K562 treated with DMSO at 1 percent for 24 hours (cell line): ENCODE results near the gene WBP2NL. TPM values are rescaled to one million over a fixed set of nuclear protein-coding genes. Genes with fewer than 3 reads are reported as not detected.

ENCODE experiments used
- total RNA-seq: library from RNA; unstranded; fragments of 300-600 nt; gene quantifications from 2 replicates; pipeline ENCODE4 v1.2.3, GENCODE V29; 2022; ENCODE audit warnings: low read depth; ENCODE audit not compliant: insufficient read depth

Gene WBP2NL, protein sequence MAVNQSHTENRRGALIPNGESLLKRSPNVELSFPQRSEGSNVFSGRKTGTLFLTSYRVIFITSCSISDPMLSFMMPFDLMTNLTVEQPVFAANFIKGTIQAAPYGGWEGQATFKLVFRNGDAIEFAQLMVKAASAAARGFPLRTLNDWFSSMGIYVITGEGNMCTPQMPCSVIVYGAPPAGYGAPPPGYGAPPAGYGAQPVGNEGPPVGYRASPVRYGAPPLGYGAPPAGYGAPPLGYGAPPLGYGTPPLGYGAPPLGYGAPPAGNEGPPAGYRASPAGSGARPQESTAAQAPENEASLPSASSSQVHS
- total RNA-seq = not detected in 2 replicates

DNA sequence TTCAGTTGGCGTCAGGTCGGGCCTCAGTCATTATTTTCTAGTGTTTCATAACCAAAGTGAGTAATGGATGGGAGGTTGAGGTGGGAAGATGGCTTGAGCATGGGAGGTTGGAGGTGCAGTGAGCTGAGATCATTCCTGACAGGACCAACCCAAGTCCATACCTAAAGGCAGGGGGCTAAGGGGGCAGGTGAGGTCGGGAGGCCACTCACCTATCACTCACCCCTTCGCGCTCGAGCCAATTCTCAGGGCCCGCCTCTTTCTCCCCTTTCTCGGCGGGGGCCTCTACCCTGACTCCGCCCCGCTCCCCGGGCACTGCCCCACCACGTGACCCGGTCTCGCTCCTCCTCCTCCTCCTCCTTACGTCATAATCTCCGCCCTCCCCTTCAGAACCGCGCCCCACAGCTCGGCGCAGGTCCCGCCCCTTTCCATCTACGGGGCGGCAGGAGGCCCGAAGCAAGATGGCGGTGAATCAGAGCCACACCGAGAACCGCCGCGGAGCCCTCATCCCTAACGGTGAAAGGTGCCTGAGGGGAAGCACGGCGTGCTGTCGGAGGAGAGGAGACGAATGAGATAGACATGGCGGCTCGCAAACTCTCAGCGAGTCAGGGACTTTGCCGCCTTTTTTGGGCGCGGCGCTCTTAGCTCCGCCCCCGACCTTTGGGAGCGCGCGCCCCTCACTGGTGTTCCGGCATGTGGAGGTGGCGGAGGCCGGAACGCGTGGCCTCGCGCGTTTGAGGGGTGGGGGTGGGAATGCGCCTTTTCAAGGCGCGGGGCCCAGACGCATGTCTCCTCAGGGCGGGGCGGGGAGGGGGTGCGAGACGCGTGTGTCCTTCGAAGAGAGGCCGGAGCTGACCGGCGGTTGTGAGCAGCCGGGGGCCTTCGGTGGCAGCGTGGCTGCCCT lies at the start of gene WBP2NL:
Gene WBP2NL (plus strand): TSS at position 428 of the 901 bp plus-strand sequence. CDS start 31 bp downstream, at position 459.

DNA sequence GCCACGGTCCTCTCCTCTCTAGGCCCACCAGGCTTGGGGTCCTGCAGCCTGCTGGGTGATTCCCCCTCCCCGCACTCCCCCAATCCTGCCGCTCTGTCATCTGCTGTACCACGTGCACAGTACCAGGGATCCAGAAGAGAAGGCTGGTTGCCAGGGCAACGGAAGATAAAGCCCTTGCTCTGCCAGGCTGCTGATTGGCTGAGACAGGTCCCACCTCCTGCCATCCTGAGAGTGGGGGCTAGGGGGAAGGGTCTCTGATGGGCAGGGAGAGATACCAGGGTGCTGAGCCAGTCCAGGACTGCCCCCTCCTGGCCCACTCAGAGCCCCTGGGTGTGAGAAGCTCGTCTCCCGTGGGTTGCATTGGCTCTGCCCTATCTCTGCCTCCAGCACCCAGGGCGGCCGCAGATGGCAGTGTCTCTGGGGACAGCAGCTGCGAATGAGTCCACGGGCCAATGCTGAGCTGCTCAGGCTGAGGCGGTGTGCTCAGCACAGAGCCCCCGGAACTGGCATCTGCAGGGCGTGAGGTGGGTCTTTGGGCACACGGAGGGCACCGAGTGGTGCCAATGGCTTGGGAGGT lies 46.6 kb upstream of the WBP2NL start, which contains the start of gene SMIM45:
Gene SMIM45 (plus strand): TSS at position 253 of the 577 bp plus-strand sequence.

DNA sequence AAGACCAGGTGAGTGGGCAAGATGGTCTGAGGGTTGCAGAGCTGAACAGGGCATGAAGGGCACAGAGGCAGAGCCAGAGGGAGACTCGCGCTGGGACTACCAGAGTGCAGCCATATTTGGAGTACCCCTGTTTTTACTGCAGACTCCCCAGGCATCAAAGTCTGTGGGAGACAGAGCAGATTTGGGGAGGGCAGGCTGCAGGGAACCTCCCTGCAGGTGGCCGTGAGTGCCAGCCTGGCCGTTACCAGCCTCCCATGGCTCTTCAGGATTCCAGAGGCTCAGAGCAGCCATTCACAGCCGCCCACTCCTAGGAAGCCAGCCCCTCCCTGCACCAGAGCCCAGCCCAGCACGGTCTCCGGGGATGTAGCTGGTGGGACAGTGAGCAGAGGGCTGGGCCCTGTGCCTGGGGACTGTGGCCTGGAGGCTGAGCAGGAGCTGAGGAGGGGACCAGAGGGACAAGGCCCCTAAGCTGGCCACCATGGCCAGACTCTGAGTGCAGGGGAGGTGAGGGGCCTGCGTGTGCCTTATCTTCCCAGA lies 29.4 kb upstream of the WBP2NL start, which contains the start of gene SEPTIN3:
Gene SEPTIN3 (plus strand): TSS at position 334 of the 537 bp plus-strand sequence. CDS start 2,050 bp downstream, outside the sequence.

DNA sequence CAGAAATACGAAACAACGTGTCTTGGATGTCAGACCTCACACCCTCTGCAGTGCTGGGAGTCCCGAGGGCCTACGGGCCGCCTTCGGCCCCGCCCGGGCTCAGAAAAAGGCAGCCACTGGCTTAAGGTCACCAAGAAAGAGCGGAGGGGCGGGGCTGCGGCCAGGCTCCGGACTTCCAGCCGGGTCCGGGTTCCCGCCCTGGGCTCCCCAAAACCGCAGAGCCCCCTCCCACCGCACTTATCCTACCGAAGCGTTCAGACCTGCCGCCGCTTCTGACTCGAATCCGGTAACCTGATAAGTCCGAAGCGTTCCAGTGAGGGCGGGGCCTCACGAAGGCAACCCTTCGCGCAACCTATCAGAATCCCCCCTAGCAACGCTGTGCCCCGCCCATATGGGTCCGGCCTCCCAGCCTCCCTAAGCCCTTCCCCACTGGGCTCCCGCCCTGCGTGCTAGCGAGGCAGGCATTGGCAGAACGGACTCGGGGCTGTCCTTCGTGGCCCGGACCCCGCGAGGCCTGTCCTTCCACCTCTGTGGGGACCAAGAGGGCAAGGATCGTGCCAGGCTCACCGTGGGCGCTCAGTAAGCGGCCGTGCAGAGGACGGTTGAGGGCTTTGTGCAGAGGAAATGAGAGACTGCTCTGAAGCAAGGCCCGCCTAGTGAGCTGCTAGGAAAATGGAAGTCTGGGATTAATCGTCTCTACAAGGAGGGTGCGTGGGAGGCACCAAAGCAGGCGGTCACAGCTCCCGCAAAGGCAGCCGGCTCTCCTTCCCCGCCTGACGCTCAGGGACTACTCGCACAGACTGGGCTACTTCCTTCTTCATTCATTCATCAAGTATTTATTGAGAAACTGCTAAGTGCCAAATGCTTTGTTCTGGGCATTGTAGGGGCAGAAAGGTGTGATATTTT lies 72.2 kb downstream of the WBP2NL start, which contains the start of gene NAGA:
Gene NAGA (minus strand): TSS at position 296 of the 906 bp plus-strand sequence. CDS start 515 bp downstream, outside the sequence.

DNA sequence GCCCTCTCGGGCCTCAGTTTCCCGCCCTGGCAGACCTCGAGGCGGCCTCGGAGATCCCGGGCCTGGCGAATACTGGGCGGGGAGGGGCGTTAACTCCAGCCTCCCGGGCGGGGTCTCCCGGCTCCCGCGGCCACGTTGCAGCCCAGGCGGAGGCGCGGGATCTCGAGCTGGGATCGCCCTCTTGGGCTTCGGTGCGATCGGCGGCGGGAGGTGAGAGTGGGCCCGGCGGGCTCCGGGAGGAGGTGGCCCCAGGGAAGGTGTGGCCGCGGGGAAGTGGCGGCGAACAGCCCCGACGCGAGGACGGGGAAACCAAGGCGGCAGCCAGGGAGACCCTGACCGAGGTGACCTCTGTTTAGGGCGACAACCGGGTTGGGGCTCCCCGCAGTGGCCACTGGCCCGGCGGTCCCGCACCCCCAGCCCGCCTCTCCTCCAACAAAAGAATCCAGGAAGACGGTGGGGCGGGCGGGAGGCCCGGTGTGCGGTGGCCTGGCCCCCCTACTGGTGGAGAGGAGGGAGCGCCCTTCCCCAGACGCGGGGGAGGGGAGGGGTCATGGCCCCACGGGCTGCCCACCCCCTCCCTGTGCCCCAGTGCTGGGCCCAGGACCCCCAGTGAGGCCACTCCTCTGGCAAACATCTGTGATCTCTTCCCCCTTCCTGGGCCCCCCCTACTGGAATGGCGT lies 75.7 kb downstream of the WBP2NL start, which contains the start of gene PHETA2:
Gene PHETA2 (plus strand): TSS at position 117 of the 680 bp plus-strand sequence. CDS start 3,046 bp downstream, outside the sequence.

Other genes with a start within 250 kb of the WBP2NL start
- gene CCDC134, start 198.1 kb upstream of the WBP2NL start, total RNA-seq = 4.5 and 4.9 TPM in 2 replicates
- 90.3 and 94.2 TPM in 2 replicates for gene SREBF2, start 165.7 kb upstream of the WBP2NL start, total RNA-seq
- 2.4 and 4.3 TPM in 2 replicates for gene SHISA8, start 83.7 kb upstream of the WBP2NL start, total RNA-seq
- gene TNFRSF13C, start 72.0 kb upstream of the WBP2NL start, total RNA-seq = 0.81 and 0.93 TPM in 2 replicates
- 49.0 and 50.7 TPM in 2 replicates for gene CENPM, start 51.6 kb upstream of the WBP2NL start, total RNA-seq
- gene SEPTIN3, start 29.3 kb upstream of the WBP2NL start, total RNA-seq = 0.10 TPM in 1 of 2 replicates, not detected in the other
- gene NAGA, start 72.0 kb downstream of the WBP2NL start, total RNA-seq = 41.7 and 49.3 TPM in 2 replicates
- 0.24 TPM in 1 of 2 replicates, not detected in the other for gene PHETA2, start 75.5 kb downstream of the WBP2NL start, total RNA-seq
- gene SMDT1, start 80.9 kb downstream of the WBP2NL start, total RNA-seq = 55.2 and 74.5 TPM in 2 replicates
- 57.2 and 67.3 TPM in 2 replicates for gene NDUFA6, start 92.0 kb downstream of the WBP2NL start, total RNA-seq
- gene CYP2D6, start 132.0 kb downstream of the WBP2NL start, total RNA-seq = 0.28 and 0.87 TPM in 2 replicates